ENCODE results near the gene LARGE1. TPM values are rescaled to one million over a fixed set of nuclear protein-coding genes. Genes with fewer than 3 reads are reported as not detected.
"Not testable (repeated sequence)": the region's sequence is repeated elsewhere in the genome, so short reads cannot be mapped to it uniquely, and the experiment has no call there.

The LARGE1 gene
- total RNA-seq, 2 experiments from 2014 or later = 0.81 to 2.0 TPM

DNA sequence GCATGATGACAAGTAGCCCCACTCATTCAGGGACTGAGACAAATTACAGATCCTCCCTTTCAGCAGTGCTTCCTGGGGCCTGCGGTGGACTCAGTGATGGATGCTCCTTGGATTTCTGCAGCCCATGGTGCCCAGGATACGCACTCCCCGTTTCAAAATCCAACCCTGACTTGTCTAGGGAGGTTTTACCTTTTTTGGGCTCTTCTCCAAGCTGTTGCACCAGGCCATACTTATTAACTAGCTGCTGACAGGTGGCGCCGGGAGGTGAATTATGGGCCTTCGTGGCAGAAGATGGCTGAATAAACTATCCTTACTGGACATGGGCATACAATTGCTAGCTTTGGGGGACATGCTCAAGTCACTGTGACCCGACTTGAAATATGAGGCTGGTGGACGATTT is 537.8 kb downstream of the LARGE1 start:
- H3K27ac Mint-ChIP-seq = no peak overlapping the region
- CTCF ChIA-PET = no interaction called here

GRCh38 chr22:33381531-33382406 is 538.5 kb downstream of the LARGE1 start:
- DNase-seq = no peak
- no peak overlapping the region for H3K4me3 Mint-ChIP-seq
- no peak overlapping the region for H3K27ac Mint-ChIP-seq
- CTCF ChIA-PET = no interaction called here
- intact Hi-C loops (cut with micrococcal nuclease) = no loop called here
- H3K9me3 Mint-ChIP-seq = peaks cover 22% of the 10 kb centered on the region
- POLR2A ChIA-PET = no interaction called here
- no peaks in the 10 kb centered on the region for H3K4me1 Mint-ChIP-seq (ENCODE audit: low read depth)
- H3K27me3 Mint-ChIP-seq = no peaks in the 10 kb centered on the region
- no peaks in the 10 kb centered on the region for H3K36me3 Mint-ChIP-seq

More for the DNA sequence above, 537.8 kb downstream of the LARGE1 start:
- DNase-seq = no peak
- Mint-ChIP-seq H3K4me3 (no peak overlapping the region), H3K27me3 (no peaks in the 10 kb centered on the region), H3K4me1 (ENCODE audit: low read depth) (no peaks in the 10 kb centered on the region), H3K9me3 (peaks cover 17% of the 10 kb centered on the region), H3K36me3 (no peaks in the 10 kb centered on the region)
- POLR2A ChIA-PET = no interaction called here
- intact Hi-C loops (cut with micrococcal nuclease) = no loop called here

DNA sequence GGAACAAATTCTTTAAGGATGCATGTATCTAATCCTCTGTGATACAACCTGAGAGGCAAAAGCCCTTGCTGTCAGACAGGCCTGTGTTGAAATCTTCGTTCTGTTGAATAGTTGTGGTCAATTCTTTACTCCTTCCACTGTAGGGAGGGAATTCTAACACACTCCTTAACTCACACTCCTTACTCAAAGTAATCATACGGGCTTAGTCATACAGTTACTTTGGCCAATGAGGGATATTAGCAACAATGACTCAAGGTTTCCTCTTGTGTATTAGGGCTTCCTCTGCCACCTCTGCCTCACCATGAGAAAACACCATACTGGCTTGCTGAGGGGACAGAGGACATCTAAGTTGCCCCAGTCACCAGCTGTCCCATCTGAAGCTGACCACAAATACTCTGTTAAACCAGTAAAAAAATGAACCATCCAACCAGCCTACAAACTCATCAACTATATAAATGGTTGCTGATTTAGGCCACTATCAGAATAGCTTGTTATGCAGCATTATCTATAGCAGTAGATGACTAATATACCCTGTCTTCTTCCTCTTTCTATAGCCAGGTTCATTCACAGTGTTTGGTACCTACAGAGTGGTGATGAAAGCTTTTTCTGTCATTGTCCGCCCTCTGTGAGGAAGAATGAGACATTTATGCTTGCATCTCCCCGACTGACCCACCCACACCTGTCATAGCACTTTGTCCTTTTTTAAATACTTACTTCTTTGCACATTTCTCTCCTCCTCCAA is 539.3 kb downstream of the LARGE1 start:
- Mint-ChIP-seq H3K4me3 (no peak overlapping the region), H3K36me3 (no peaks in the 10 kb centered on the region), H3K27ac (no peak overlapping the region), H3K27me3 (no peaks in the 10 kb centered on the region), H3K4me1 (ENCODE audit: low read depth) (no peaks in the 10 kb centered on the region), H3K9me3 (peaks cover 22% of the 10 kb centered on the region)
- ChIA-PET CTCF (no interaction called here), POLR2A (no interaction called here)
- intact Hi-C loops (cut with micrococcal nuclease) = no loop called here
- no peak for DNase-seq

GRCh38 chr22:33379836-33380235 is 540.4 kb downstream of the LARGE1 start:
- intact Hi-C loops (cut with micrococcal nuclease) = no loop called here

GRCh38 chr22:33372875-33373274 is 547.4 kb downstream of the LARGE1 start:
- H3K9me3 Mint-ChIP-seq = peaks cover 8% of the 10 kb centered on the region
- no peaks in the 10 kb centered on the region for H3K27me3 Mint-ChIP-seq
- no peak overlapping the region for H3K27ac Mint-ChIP-seq
- POLR2A ChIA-PET = no interaction called here
- H3K36me3 Mint-ChIP-seq = no peaks in the 10 kb centered on the region
- H3K4me1 Mint-ChIP-seq (ENCODE audit: low read depth) = no peaks in the 10 kb centered on the region
- no peak for DNase-seq
- no peak overlapping the region for H3K4me3 Mint-ChIP-seq
- CTCF ChIA-PET = no interaction called here
- intact Hi-C loops (cut with micrococcal nuclease) = no loop called here

More at GRCh38 chr22:33379836-33380235, 540.4 kb downstream of the LARGE1 start:
- H3K27me3 Mint-ChIP-seq = no peaks in the 10 kb centered on the region
- no peak overlapping the region for H3K27ac Mint-ChIP-seq
- peaks cover 22% of the 10 kb centered on the region for H3K9me3 Mint-ChIP-seq
- ChIA-PET CTCF (no interaction called here), POLR2A (no interaction called here)
- no peaks in the 10 kb centered on the region for H3K4me1 Mint-ChIP-seq (ENCODE audit: low read depth)
- no peaks in the 10 kb centered on the region for H3K36me3 Mint-ChIP-seq
- no peak overlapping the region for H3K4me3 Mint-ChIP-seq
- DNase-seq = no peak

DNA sequence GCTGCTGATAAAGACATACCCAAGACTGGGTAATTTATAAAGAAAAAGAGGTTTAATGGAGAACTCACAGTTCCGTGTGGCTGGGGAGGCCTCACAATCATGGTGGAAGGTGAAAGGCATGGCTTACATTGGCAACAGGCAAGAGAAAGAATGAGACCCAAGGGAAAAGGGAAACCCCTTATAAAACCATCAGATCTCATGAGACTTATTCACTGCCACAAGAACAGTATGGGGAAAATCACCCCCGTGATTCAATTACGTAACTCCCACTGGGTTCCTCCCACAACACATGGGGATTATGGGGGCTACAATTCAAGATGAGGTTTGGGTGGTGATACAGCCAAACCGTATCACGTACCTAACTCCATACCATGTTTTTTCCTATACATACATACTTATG is 557.0 kb downstream of the LARGE1 start:
- DNase-seq; H3K36me3 Mint-ChIP-seq; H3K4me1 Mint-ChIP-seq (ENCODE audit: low read depth); H3K4me3 Mint-ChIP-seq; H3K27me3 Mint-ChIP-seq; H3K27ac Mint-ChIP-seq; POLR2A ChIA-PET; H3K9me3 Mint-ChIP-seq; intact Hi-C loops (cut with micrococcal nuclease); CTCF ChIA-PET: not testable (repeated sequence)

DNA sequence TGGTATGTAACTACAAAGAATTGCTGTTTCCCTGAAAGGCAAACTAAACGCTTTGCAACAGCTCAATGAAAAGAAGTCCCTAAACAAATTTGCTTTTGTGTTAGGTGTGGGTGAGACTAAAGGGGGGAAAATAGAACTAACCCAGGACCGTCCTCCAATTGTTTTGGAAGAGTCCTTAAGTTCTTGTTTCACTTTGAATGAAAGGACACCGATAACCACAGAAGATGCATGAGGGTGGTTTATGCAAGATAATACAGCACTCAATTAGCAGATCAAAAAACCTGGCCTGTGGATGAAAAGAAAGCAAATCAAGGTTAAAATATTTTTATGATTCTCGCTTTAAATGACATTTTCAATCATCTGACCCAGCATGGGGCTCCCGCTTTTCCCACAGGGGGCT is 557.6 kb downstream of the LARGE1 start:
- Mint-ChIP-seq H3K27ac (no peak overlapping the region), H3K4me3 (no peak overlapping the region), H3K4me1 (ENCODE audit: low read depth) (no peaks in the 10 kb centered on the region), H3K27me3 (no peaks in the 10 kb centered on the region), H3K36me3 (no peaks in the 10 kb centered on the region), H3K9me3 (no peaks in the 10 kb centered on the region)
- no peak for DNase-seq
- ChIA-PET POLR2A (no interaction called here), CTCF (no interaction called here)
- intact Hi-C loops (cut with micrococcal nuclease) = no loop called here

DNA sequence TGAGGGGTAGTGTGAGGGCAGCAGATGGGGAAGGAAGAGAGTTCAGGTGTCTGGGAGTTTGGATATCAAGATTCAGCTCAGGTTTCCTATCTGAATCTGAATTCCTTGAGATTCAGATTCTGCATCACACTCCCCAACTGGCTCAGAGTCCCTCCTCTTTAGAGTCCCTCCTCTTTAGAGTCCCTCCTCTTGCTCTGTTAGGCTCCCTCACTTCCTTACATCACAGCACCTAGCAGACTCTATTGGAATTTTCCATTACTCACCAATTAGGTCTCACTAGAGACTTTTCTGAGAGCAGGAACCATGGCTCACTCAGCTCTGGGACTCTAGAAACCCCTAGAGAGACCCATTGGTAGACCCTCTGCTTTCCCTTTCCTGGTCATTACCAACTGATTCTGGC is 558.7 kb downstream of the LARGE1 start:
- intact Hi-C loops (cut with micrococcal nuclease) = no loop called here
- ChIA-PET POLR2A (no interaction called here), CTCF (no interaction called here)
- no peak overlapping the region for H3K27ac Mint-ChIP-seq
- H3K9me3 Mint-ChIP-seq = no peaks in the 10 kb centered on the region
- no peak overlapping the region for H3K4me3 Mint-ChIP-seq
- H3K36me3 Mint-ChIP-seq = no peaks in the 10 kb centered on the region
- H3K27me3 Mint-ChIP-seq = no peaks in the 10 kb centered on the region
- DNase-seq = no peak
- no peaks in the 10 kb centered on the region for H3K4me1 Mint-ChIP-seq (ENCODE audit: low read depth)

DNA sequence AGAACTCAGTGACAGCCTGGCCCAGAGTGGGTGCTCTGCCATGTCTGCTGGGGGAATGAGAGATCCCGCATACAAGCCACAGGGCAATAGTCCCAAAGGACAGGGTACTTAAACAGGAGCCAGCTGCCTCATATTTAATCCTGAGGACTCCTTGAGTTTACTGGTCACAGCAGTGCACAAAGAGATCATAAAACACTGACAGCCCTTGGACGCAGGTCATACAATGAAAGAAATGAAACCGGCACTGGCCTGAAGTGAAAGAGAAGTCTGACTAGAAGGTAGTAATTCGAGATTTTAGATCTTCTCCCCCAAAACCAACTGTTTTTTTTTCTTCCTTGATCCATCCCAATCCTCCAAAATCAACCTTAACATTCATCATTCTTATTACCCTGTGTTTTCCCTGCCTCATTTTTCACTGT is 562.3 kb downstream of the LARGE1 start:
- no peaks in the 10 kb centered on the region for H3K27me3 Mint-ChIP-seq
- H3K36me3 Mint-ChIP-seq = no peaks in the 10 kb centered on the region
- ChIA-PET CTCF (no interaction called here), POLR2A (no interaction called here)
- no peaks in the 10 kb centered on the region for H3K9me3 Mint-ChIP-seq
- no peaks in the 10 kb centered on the region for H3K4me1 Mint-ChIP-seq (ENCODE audit: low read depth)
- no peak overlapping the region for H3K27ac Mint-ChIP-seq
- H3K4me3 Mint-ChIP-seq = no peak overlapping the region
- intact Hi-C loops (cut with micrococcal nuclease) = no loop called here
- DNase-seq = no peak

DNA sequence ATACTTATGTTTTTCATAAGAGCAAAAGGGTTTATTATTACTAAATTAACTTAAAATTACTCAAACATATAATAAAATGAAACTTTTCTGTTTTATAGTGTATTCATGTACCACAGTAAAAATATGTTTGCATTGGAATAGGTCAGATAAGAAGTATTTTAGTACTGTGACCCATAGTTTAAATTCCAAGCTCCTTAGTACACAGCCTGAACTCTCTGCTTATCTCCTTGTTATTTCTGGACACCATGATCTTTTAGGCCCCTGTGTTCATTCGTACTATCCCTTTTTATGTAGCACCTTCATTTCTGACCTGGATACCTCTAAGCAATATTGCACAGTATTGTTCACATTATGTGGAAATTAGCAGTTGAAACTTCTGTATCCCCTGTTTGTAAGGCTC is 565.3 kb downstream of the LARGE1 start:
- Mint-ChIP-seq H3K4me1 (ENCODE audit: low read depth) (no peaks in the 10 kb centered on the region), H3K9me3 (peaks cover 6% of the 10 kb centered on the region), H3K4me3 (no peak overlapping the region), H3K27me3 (no peaks in the 10 kb centered on the region), H3K36me3 (no peaks in the 10 kb centered on the region), H3K27ac (no peak overlapping the region)
- POLR2A ChIA-PET = no interaction called here
- DNase-seq = no peak
- CTCF ChIA-PET = no interaction called here
- intact Hi-C loops (cut with micrococcal nuclease) = no loop called here

- Mint-ChIP-seq H3K4me3 (no peak overlapping the region), H3K9me3 (peaks cover 11% of the 10 kb centered on the region), H3K27ac (no peak overlapping the region), H3K4me1 (ENCODE audit: low read depth) (no peaks in the 10 kb centered on the region), H3K36me3 (no peaks in the 10 kb centered on the region), H3K27me3 (no peaks in the 10 kb centered on the region)
- intact Hi-C loops (cut with micrococcal nuclease) = no loop called here
- POLR2A ChIA-PET = no interaction called here
- CTCF ChIA-PET = no interaction called here
- no peak for DNase-seq
Measured at GRCh38 chr22:33353502-33353901, 566.8 kb downstream of the LARGE1 start.

GRCh38 chr22:33352768-33353167 is 567.5 kb downstream of the LARGE1 start:
- no peak for DNase-seq
- peaks cover 12% of the 10 kb centered on the region for H3K9me3 Mint-ChIP-seq
- no peaks in the 10 kb centered on the region for H3K4me1 Mint-ChIP-seq (ENCODE audit: low read depth)
- ChIA-PET POLR2A (no interaction called here), CTCF (interaction anchor here (0.6 kb wide), 2 partner anchors 296 to 361 kb away, joined by 3 to 4 read pairs; no protein-coding TSS in a partner anchor)
- no peak overlapping the region for H3K4me3 Mint-ChIP-seq
- H3K36me3 Mint-ChIP-seq = no peaks in the 10 kb centered on the region
- no peaks in the 10 kb centered on the region for H3K27me3 Mint-ChIP-seq
- intact Hi-C loops (cut with micrococcal nuclease) = no loop called here
- H3K27ac Mint-ChIP-seq = no peak overlapping the region

GRCh38 chr22:33350961-33351360 is 569.3 kb downstream of the LARGE1 start:
- H3K27me3 Mint-ChIP-seq = no peaks in the 10 kb centered on the region
- no peak overlapping the region for H3K27ac Mint-ChIP-seq
- H3K36me3 Mint-ChIP-seq = no peaks in the 10 kb centered on the region
- ChIA-PET POLR2A (no interaction called here), CTCF (no interaction called here)
- H3K9me3 Mint-ChIP-seq = peaks cover 14% of the 10 kb centered on the region
- intact Hi-C loops (cut with micrococcal nuclease) = no loop called here
- no peak for DNase-seq
- no peaks in the 10 kb centered on the region for H3K4me1 Mint-ChIP-seq (ENCODE audit: low read depth)
- no peak overlapping the region for H3K4me3 Mint-ChIP-seq

Measured in activated CD4-positive, alpha-beta memory T cell treated with anti-CD3 and anti-CD28 coated beads for 36 hours (primary cell).